ENCODE results near the gene CCNO.

Gene CCNO

GRCh38 chr5:55188656-55189540 is 44.5 kb downstream of the CCNO start (continued):
- TF ChIP-seq, protein P1, sequence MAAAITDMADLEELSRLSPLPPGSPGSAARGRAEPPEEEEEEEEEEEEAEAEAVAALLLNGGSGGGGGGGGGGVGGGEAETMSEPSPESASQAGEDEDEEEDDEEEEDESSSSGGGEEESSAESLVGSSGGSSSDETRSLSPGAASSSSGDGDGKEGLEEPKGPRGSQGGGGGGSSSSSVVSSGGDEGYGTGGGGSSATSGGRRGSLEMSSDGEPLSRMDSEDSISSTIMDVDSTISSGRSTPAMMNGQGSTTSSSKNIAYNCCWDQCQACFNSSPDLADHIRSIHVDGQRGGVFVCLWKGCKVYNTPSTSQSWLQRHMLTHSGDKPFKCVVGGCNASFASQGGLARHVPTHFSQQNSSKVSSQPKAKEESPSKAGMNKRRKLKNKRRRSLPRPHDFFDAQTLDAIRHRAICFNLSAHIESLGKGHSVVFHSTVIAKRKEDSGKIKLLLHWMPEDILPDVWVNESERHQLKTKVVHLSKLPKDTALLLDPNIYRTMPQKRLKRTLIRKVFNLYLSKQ (tag by site-specific recombination; IDR thresholded peaks at IDR 0.05; ENCODE audit: borderline replicate concordance): no peak
- TF ChIP-seq ZNF223 (tag by site-specific recombination; IDR thresholded peaks at IDR 0.05) (no peak), OVOL3 (tag by site-specific recombination; IDR thresholded peaks at IDR 0.05) (peak; percentile 64; the same call in 1 of the 2 replicates), BCL11A (tag by site-specific recombination; IDR thresholded peaks at IDR 0.05; ENCODE audit: low read depth) (peak; percentile 59; the same call in 1 of the 2 replicates), ZNF133 (tag by site-specific recombination; IDR thresholded peaks at IDR 0.05) (no peak), ZNF629 (tag by site-specific recombination; IDR thresholded peaks at IDR 0.05) (0 out of 2 replicates have a peak, but pooled peaks have one; percentile 9), RBAK (tag by site-specific recombination; IDR thresholded peaks at IDR 0.05) (no peak), ZBTB17 (tag by site-specific recombination; IDR thresholded peaks at IDR 0.05) (0 out of 2 replicates have a peak, but pooled peaks have one; percentile 31), ZNF777 (tag by site-specific recombination; IDR thresholded peaks at IDR 0.05; ENCODE audit: borderline replicate concordance) (no peak)
- TF ChIP-seq, protein P2, sequence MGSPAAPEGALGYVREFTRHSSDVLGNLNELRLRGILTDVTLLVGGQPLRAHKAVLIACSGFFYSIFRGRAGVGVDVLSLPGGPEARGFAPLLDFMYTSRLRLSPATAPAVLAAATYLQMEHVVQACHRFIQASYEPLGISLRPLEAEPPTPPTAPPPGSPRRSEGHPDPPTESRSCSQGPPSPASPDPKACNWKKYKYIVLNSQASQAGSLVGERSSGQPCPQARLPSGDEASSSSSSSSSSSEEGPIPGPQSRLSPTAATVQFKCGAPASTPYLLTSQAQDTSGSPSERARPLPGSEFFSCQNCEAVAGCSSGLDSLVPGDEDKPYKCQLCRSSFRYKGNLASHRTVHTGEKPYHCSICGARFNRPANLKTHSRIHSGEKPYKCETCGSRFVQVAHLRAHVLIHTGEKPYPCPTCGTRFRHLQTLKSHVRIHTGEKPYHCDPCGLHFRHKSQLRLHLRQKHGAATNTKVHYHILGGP (tag by site-specific recombination; IDR thresholded peaks at IDR 0.05): peak; percentile 58; the same call in 1 of the 2 replicates

- no peaks in the 10 kb centered on the region for H3K9me3 ChIP-seq (ENCODE audit: control insufficient read depth, insufficient read depth, low read depth, low read length)
- CTCF ChIA-PET: interaction anchor here (0.6 to 3.8 kb wide), 10 partner anchors 8 to 195 kb away, joined by 3 to 29 read pairs (median 4); no protein-coding TSS in a partner anchor
- H3K36me3 ChIP-seq (ENCODE audit: control insufficient read depth in 2 of 2, insufficient read depth in 1 of 2, low read length in 2 of 2): no peaks in the 10 kb centered on the region
- POLR2A ChIA-PET: no interaction called here
- no peak overlapping the region for H3K27ac ChIP-seq (ENCODE audit: extremely low read depth, low read depth, low read length)
- peaks cover 10% of the 10 kb centered on the region; the same call in 1 of the 2 replicates for H3K4me1 ChIP-seq (ENCODE audit: control insufficient read depth, insufficient read depth, low read length)
- H3K4me3 ChIP-seq (ENCODE audit: low read depth, low read length): no peak overlapping the region
- TF ChIP-seq ZNF530 (tag by site-specific recombination; IDR thresholded peaks at IDR 0.05; ENCODE audit: low read depth) (no peak), ZNF239 (tag by site-specific recombination; IDR thresholded peaks at IDR 0.05) (no peak), ZNF791 (tag by site-specific recombination; IDR thresholded peaks at IDR 0.05) (no peak), ZNF664 (tag by site-specific recombination; IDR thresholded peaks at IDR 0.05) (no peak), ZBTB10 (tag by site-specific recombination; IDR thresholded peaks at IDR 0.05) (no peak), ZNF302 (tag by site-specific recombination; IDR thresholded peaks at IDR 0.05; ENCODE audit: low read depth) (no peak), ZNF19 (tag by site-specific recombination; IDR thresholded peaks at IDR 0.05; ENCODE audit: low read depth) (no peak), ZSCAN23 (tag by site-specific recombination; IDR thresholded peaks at IDR 0.05) (no peak), KLF10 (tag by site-specific recombination; IDR thresholded peaks at IDR 0.05) (no peak), ZNF362 (tag by site-specific recombination; IDR thresholded peaks at IDR 0.05) (peak; percentile 73; the same call in 1 of the 2 replicates), ZNF416 (tag by site-specific recombination; IDR thresholded peaks at IDR 0.05) (no peak), ZNF558 (tag by site-specific recombination; IDR thresholded peaks at IDR 0.05) (no peak), ZNF843 (tag by site-specific recombination; IDR thresholded peaks at IDR 0.05) (no peak)
- TF ChIP-seq, protein P3, sequence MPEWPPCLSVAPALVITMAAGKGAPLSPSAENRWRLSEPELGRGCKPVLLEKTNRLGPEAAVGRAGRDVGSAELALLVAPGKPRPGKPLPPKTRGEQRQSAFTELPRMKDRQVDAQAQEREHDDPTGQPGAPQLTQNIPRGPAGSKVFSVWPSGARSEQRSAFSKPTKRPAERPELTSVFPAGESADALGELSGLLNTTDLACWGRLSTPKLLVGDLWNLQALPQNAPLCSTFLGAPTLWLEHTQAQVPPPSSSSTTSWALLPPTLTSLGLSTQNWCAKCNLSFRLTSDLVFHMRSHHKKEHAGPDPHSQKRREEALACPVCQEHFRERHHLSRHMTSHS (tag by site-specific recombination; IDR thresholded peaks at IDR 0.05): no peak
- TF ChIP-seq, protein P4, sequence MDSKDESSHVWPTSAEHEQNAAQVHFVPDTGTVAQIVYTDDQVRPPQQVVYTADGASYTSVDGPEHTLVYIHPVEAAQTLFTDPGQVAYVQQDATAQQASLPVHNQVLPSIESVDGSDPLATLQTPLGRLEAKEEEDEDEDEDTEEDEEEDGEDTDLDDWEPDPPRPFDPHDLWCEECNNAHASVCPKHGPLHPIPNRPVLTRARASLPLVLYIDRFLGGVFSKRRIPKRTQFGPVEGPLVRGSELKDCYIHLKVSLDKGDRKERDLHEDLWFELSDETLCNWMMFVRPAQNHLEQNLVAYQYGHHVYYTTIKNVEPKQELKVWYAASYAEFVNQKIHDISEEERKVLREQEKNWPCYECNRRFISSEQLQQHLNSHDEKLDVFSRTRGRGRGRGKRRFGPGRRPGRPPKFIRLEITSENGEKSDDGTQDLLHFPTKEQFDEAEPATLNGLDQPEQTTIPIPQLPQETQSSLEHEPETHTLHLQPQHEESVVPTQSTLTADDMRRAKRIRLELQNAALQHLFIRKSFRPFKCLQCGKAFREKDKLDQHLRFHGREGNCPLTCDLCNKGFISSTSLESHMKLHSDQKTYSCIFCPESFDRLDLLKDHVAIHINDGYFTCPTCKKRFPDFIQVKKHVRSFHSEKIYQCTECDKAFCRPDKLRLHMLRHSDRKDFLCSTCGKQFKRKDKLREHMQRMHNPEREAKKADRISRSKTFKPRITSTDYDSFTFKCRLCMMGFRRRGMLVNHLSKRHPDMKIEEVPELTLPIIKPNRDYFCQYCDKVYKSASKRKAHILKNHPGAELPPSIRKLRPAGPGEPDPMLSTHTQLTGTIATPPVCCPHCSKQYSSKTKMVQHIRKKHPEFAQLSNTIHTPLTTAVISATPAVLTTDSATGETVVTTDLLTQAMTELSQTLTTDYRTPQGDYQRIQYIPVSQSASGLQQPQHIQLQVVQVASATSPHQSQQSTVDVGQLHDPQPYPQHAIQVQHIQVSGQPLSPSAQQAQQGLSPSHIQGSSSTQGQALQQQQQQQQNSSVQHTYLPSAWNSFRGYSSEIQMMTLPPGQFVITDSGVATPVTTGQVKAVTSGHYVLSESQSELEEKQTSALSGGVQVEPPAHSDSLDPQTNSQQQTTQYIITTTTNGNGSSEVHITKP (tag by site-specific recombination; IDR thresholded peaks at IDR 0.05): peak; percentile 85
Observed at GRCh38 chr5:55187370-55187769, 46.0 kb downstream of the CCNO start.

Measured in HEK293 (cell line).